LNCaP clone FGC (cell line): ENCODE results near the gene LSM4.

Source experiments
- DNase-seq: peaks from one replicate; pipeline ENCODE4 v3.0.0-alpha.2; 2011; ENCODE audit warnings: low read depth
- H3K4me3 ChIP-seq: 2 replicates; pipeline ENCODE4 v1.5.1; 2011; ENCODE audit warnings: mild to moderate bottlenecking, low read depth, low read length, control low read depth
- TF ChIP-seq, protein P1 (sequence below): IDR thresholded peaks from 2 replicates; pipeline ENCODE4 v1.5.1; 2012; ENCODE audit warnings: mild to moderate bottlenecking; ENCODE audit not compliant: control insufficient read depth, insufficient read depth; ENCODE audit errors: extremely low read depth

Gene LSM4

GRCh38 chr19:18310118-18310909, 12.6 kb downstream of the LSM4 start:
- TF ChIP-seq, protein P1, sequence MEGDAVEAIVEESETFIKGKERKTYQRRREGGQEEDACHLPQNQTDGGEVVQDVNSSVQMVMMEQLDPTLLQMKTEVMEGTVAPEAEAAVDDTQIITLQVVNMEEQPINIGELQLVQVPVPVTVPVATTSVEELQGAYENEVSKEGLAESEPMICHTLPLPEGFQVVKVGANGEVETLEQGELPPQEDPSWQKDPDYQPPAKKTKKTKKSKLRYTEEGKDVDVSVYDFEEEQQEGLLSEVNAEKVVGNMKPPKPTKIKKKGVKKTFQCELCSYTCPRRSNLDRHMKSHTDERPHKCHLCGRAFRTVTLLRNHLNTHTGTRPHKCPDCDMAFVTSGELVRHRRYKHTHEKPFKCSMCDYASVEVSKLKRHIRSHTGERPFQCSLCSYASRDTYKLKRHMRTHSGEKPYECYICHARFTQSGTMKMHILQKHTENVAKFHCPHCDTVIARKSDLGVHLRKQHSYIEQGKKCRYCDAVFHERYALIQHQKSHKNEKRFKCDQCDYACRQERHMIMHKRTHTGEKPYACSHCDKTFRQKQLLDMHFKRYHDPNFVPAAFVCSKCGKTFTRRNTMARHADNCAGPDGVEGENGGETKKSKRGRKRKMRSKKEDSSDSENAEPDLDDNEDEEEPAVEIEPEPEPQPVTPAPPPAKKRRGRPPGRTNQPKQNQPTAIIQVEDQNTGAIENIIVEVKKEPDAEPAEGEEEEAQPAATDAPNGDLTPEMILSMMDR = no peak
- H3K4me3 ChIP-seq = no peak overlapping the region
- DNase-seq = no peak

DNA sequence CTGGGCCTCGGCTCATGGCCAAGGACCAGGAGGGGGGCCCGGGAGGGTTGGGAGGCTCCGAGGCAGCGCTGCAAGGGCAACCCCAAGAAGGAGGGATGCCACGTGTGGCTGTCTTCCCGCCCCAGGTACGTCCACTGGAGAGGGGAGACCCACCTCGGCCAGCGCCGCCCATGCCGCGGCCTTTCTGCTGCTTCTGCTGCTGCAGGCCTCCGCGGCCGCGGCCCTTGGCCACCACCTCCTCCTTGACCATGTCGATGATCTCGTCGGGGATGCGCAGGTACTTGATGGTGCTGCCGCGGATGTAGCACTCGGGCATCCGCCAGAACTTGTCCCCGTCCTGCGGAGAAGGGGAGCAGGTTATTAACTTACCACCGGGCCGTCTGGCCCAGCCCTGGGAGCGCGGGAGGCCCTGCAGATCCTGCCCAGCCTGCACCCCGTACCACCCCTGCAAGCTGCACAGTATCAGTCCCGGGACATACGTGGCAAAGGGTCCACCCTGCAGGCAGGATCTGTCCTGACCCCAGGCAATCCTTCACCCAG, 13.3 kb downstream of the LSM4 start:
- no peak overlapping the region for H3K4me3 ChIP-seq

GRCh38 chr19:18308948-18309325, 13.9 kb downstream of the LSM4 start:
- H3K4me3 ChIP-seq = no peak overlapping the region
- no peak for DNase-seq
- TF ChIP-seq, protein P1 = no peak

More for the DNA sequence above, 13.3 kb downstream of the LSM4 start:
- TF ChIP-seq, protein P1 = no peak
- no peak for DNase-seq

DNA sequence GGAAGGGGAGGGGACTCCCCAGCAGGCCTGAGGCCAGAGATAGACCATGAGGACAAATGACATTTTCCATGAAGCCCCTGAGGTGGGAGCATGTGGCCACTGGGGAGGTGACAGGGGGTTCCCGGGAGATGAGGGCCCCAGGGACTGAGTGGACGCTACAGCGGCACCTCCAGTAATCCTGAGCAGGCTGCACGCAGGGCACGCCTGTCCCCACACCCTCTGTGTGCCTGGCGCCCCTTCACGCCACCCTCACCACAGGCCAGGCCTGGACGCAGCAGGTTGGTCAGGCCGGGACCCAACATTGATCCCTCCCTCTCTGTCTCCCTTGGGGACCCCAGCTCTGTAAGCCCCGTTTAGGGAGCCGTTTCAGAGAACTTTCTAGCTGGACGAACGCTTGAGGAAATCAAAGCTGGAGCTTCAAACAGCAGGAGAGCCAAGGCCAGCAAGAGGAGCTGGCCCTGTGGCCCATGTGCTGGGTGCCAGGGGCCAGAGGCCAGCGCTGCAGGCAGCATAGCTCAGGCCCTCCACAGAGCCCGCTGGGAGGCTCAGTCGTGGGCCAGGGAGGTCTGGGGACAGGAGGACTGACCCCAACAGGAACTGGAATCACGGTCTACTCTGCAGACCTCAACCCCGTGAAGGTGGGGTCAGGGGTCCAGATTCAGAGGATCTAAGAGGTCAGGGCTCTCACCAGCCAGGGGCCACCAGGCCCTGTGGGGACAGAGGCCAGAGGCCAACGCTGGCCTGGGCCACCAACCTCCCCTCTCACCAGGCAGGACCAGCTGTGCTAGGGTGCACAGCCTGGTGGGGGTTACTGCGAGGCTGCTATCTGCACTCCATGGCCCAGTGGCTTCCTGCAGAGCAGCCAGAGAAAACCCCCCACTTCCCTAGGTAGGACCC, 14.6 kb downstream of the LSM4 start:
- TF ChIP-seq, protein P1 = no peak
- no peak for DNase-seq
- no peak overlapping the region for H3K4me3 ChIP-seq

DNA sequence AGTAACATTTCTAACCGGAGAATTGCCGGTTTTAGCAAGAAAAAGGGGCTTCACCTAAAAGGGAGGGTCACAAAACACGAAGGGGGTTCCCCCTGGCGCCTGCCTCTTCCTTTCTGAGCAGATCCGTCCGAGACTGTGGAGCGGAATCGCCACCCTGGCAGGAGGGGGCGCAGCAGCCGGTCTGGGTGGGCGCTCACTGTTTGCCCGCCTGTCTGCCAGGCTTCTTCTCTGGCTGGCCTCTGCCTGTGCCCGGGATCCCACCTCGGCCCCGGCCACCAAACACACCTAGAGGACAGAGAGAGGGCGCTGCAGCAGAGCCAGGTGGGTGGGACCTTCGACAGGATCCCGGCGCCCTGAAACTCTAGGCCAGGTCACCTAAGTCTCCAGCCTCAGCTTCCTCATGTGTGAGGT, 15.6 kb downstream of the LSM4 start:
- TF ChIP-seq, protein P1 = no peak
- no peak overlapping the region for H3K4me3 ChIP-seq
- DNase-seq = no peak

DNA sequence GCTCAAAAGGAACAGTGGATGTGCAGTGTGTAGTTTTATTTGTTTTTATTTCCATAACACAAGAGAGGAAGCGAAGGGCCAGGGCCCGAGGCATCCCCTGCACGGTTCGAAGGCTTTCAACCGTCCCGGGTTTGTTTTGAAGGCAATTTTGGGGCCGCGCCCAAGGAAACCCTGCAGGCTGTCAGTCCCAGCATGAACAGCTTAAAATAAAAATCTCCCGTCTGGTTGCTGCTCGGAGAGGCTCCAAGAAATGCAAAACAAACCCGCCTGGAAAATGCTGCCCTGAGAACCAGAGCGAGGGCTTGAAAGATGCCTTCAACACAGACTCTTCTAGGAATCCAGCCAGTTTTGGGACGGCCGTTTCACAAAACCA, 16.0 kb downstream of the LSM4 start:
- no peak overlapping the region for H3K4me3 ChIP-seq
- TF ChIP-seq, protein P1 = no peak
- no peak for DNase-seq
